SK-N-SH (cell line): ENCODE data around the gene GALNT16.

ENCODE experiments used
- CTCF ChIP-seq: fragments of 200-600 bp; sonication (generic); IDR thresholded peaks from 2 replicates; pipeline ENCODE4 v1.6.1; 2017; ENCODE audit warnings: antibody characterized with exemption, mild to moderate bottlenecking, moderate library complexity
- ELF1 ChIP-seq: IDR thresholded peaks from 2 replicates; pipeline ENCODE4 v1.4.0; 2012
- EP300 ChIP-seq, 2 experiments: IDR thresholded peaks; 2 replicates each; pipeline versions ENCODE4 v1.4.0 to v1.6.1; 2012; ENCODE audit warnings: borderline replicate concordance in 1 of 2, low read depth in 1 of 2, low read length in 1 of 2
- EZH2phosphoT487 ChIP-seq: fragments of 200-600 bp; sonication (generic); IDR thresholded peaks from 2 replicates; pipeline ENCODE4 v1.6.1; 2017; ENCODE audit warnings: low read depth, mixed run types, mild to moderate bottlenecking, antibody characterized with exemption, moderate library complexity, borderline replicate concordance
- FOXJ3 ChIP-seq: sonication (generic); formaldehyde crosslinking; IDR thresholded peaks from 2 replicates; pipeline ENCODE4 v1.5.1; 2020; ENCODE audit warnings: mild to moderate bottlenecking, missing genetic modification reagents
- GABPA ChIP-seq: IDR thresholded peaks from 2 replicates; pipeline ENCODE4 v1.4.0; 2012; ENCODE audit warnings: low read depth, mild to moderate bottlenecking
- POLR2AphosphoS5 ChIP-seq: IDR thresholded peaks from 2 replicates; pipeline ENCODE4 v1.6.1; 2012; ENCODE audit warnings: low read depth, low read length
- RCOR1 ChIP-seq: fragments of 150-350 bp; IDR thresholded peaks from 2 replicates; pipeline ENCODE4 v1.6.1; 2017; ENCODE audit warnings: antibody characterized with exemption, low read length
- SMC3 ChIP-seq: IDR thresholded peaks from 2 replicates; pipeline ENCODE4 v1.6.1; 2012; ENCODE audit warnings: low read depth, low read length, improper control_type of control experiment
- TAF1 ChIP-seq: IDR thresholded peaks from 2 replicates; pipeline ENCODE4 v1.6.1; 2012; ENCODE audit warnings: low read depth, mild to moderate bottlenecking, low read length, moderate library complexity, borderline replicate concordance

GRCh38 chr14:69332782-69333395 lies 72.9 kb downstream of the GALNT16 start:
- TF ChIP-seq GABPA: no peak
- TF ChIP-seq CTCF: no peak
- TF ChIP-seq POLR2AphosphoS5: no peak
- no peak for TF ChIP-seq SMC3
- no peak for TF ChIP-seq ELF1
- no peak for TF ChIP-seq EP300 (IDR thresholded peaks at IDR 0.05; ENCODE audit: borderline replicate concordance in 1 of 2, low read depth in 1 of 2, low read length in 1 of 2)
- no peak for TF ChIP-seq EZH2phosphoT487
- TF ChIP-seq TAF1: no peak
- no peak for TF ChIP-seq FOXJ3 (CRISPR knock-in tag)
- no peak for TF ChIP-seq RCOR1
